Astrocyte (in vitro differentiated cells and primary cell): ENCODE measurements around the gene PSG5.
"Not testable (repeated sequence)": the region's sequence is repeated elsewhere in the genome, so short reads cannot be mapped to it uniquely, and the experiment has no call there.

Source experiments
- CTCF ChIP-seq: IDR thresholded peaks from 2 replicates; pipeline ENCODE4 v1.5.1; 2011; ENCODE audit warnings: low read depth, mild to moderate bottlenecking, inconsistent platforms, low read length, moderate library complexity; ENCODE audit not compliant: insufficient read depth
- EZH2 ChIP-seq: IDR thresholded peaks from 2 replicates; pipeline ENCODE4 v1.6.1; 2012; ENCODE audit warnings: mild to moderate bottlenecking, low read length, inconsistent platforms; ENCODE audit not compliant: insufficient read depth

GRCh38 chr19:43162261-43162660 lies 24.1 kb downstream of the PSG5 start:
- not testable (repeated sequence) for TF ChIP-seq CTCF, EZH2
